HG02588 (cell line): ENCODE results near the gene UIMC1.
"Not testable (repeated sequence)": the region's sequence is repeated elsewhere in the genome, so short reads cannot be mapped to it uniquely, and the experiment has no call there.

Experiments used
- ATAC-seq: cut with Tn5 transposase; IDR thresholded peaks from one replicate; pipeline ENCODE4 v1.9.1; 2021; ENCODE audit warnings: mild to moderate bottlenecking, moderate library complexity; ENCODE audit not compliant: unreplicated experiment

Gene UIMC1

GRCh38 chr5:176873011-176873410 is 133.6 kb downstream of the UIMC1 start:
- not testable (repeated sequence) for ATAC-seq

GRCh38 chr5:176872586-176872985 is 134.0 kb downstream of the UIMC1 start:
- ATAC-seq, result not testable (repeated sequence)

GRCh38 chr5:176870644-176871043 is 135.9 kb downstream of the UIMC1 start:
- ATAC-seq, result not testable (repeated sequence)

- ATAC-seq, result no peak
Observed at GRCh38 chr5:176870110-176870591, 136.4 kb downstream of the UIMC1 start.

GRCh38 chr5:176869501-176870109 is 137.0 kb downstream of the UIMC1 start:
- no peak for ATAC-seq

- no peak for ATAC-seq
Observed at GRCh38 chr5:176868731-176869130, 137.8 kb downstream of the UIMC1 start.

- ATAC-seq, result no peak
Observed at GRCh38 chr5:176868126-176868525, 138.5 kb downstream of the UIMC1 start.

- no peak for ATAC-seq
Observed at GRCh38 chr5:176866707-176867310, 139.8 kb downstream of the UIMC1 start.

GRCh38 chr5:176865964-176866363 is 140.6 kb downstream of the UIMC1 start:
- ATAC-seq, result no peak

GRCh38 chr5:176864755-176865154 is 141.8 kb downstream of the UIMC1 start:
- ATAC-seq, result no peak

- ATAC-seq, result no peak
Observed at GRCh38 chr5:176863765-176864098, 142.8 kb downstream of the UIMC1 start.

- ATAC-seq, result no peak
Observed at GRCh38 chr5:176863041-176863764, 143.4 kb downstream of the UIMC1 start.

- no peak for ATAC-seq
Observed at GRCh38 chr5:176862330-176862995, 144.1 kb downstream of the UIMC1 start.

GRCh38 chr5:176861276-176861675 is 145.3 kb downstream of the UIMC1 start:
- no peak for ATAC-seq

- ATAC-seq, result no peak
Observed at GRCh38 chr5:176860381-176860780, 146.2 kb downstream of the UIMC1 start.

- no peak for ATAC-seq
Observed at GRCh38 chr5:176859916-176860315, 146.7 kb downstream of the UIMC1 start.

- no peak for ATAC-seq
Observed at GRCh38 chr5:176857894-176858273, 148.7 kb downstream of the UIMC1 start.

GRCh38 chr5:176857216-176857893 is 149.2 kb downstream of the UIMC1 start:
- no peak for ATAC-seq

- ATAC-seq, result no peak
Observed at GRCh38 chr5:176856746-176857145, 149.8 kb downstream of the UIMC1 start.

GRCh38 chr5:176855598-176855997 is 151.0 kb downstream of the UIMC1 start:
- no peak for ATAC-seq
